ENCODE data around the gene HADHA.

GRCh38 chr2:26178246-26178645 is 66.2 kb downstream of the HADHA start:
- TF ChIP-seq CTCF (IDR thresholded peaks at IDR 0.05): no peak
- TF ChIP-seq POLR2AphosphoS5 (IDR thresholded peaks at IDR 0.05): no peak

Data from stomach (tissue), 4 donors.